OCI-LY1 (cell line): ENCODE measurements around the gene BYSL.

Source experiments
- H2AFZ ChIP-seq: fragments of 200-600 bp; sonication (generic), shearing (Covaris generic); 2 replicates; pipeline ENCODE4 v1.6.0; 2014; ENCODE audit warnings: antibody characterized with exemption, mild to moderate bottlenecking, low read length
- H3F3A ChIP-seq: fragments of 200-600 bp; sonication (generic), shearing (Covaris generic); 2 replicates; pipeline ENCODE4 v1.6.0; 2014; ENCODE audit warnings: mild to moderate bottlenecking, antibody characterized with exemption, low read length, moderate library complexity; ENCODE audit not compliant: insufficient read depth
- H3K27ac ChIP-seq: fragments of 200-600 bp; sonication (generic); 2 replicates; pipeline ENCODE4 v1.5.1; 2014; ENCODE audit warnings: low read length, mixed run types, mild to moderate bottlenecking, low read depth; ENCODE audit not compliant: poor library complexity, severe bottlenecking
- H3K27me3 ChIP-seq: fragments of 200-600 bp; sonication (generic); 2 replicates; pipeline ENCODE4 v1.6.0; 2014; ENCODE audit warnings: antibody characterized with exemption, mild to moderate bottlenecking, low read length, moderate library complexity; ENCODE audit not compliant: insufficient read depth
- H3K36me3 ChIP-seq: fragments of 200-600 bp; sonication (generic); 2 replicates; pipeline ENCODE4 v1.6.1; 2014; ENCODE audit warnings: mild to moderate bottlenecking, antibody characterized with exemption, low read length, moderate library complexity, mixed read lengths; ENCODE audit not compliant: insufficient read depth
- H3K4me1 ChIP-seq: fragments of 200-600 bp; sonication (generic); 2 replicates; pipeline ENCODE4 v1.5.1; 2014; ENCODE audit warnings: mild to moderate bottlenecking, low read length, moderate library complexity; ENCODE audit not compliant: insufficient read depth, severe bottlenecking
- H3K4me2 ChIP-seq: fragments of 200-600 bp; sonication (generic), shearing (Covaris generic); 2 replicates; pipeline ENCODE4 v1.6.1; 2014; ENCODE audit warnings: low read length
- H3K4me3 ChIP-seq: fragments of 200-600 bp; sonication (generic); 2 replicates; pipeline ENCODE4 v1.5.1; 2014; ENCODE audit warnings: low read length, low read depth, mild to moderate bottlenecking, mixed read lengths; ENCODE audit not compliant: poor library complexity, severe bottlenecking
- H3K79me2 ChIP-seq: fragments of 200-600 bp; shearing (Covaris generic); 2 replicates; pipeline ENCODE4 v1.6.1; 2016; ENCODE audit warnings: mixed run types, low read length, mixed read lengths; ENCODE audit not compliant: insufficient read depth
- H3K9ac ChIP-seq: fragments of 200-600 bp; sonication (generic), shearing (Covaris generic); 2 replicates; pipeline ENCODE4 v1.6.1; 2014; ENCODE audit warnings: mild to moderate bottlenecking, low read length, mixed read lengths
- H3K9me2 ChIP-seq: fragments of 200-600 bp; sonication (generic), shearing (Covaris generic); 2 replicates; pipeline ENCODE4 v1.6.1; 2014; ENCODE audit warnings: low read depth, mild to moderate bottlenecking, low read length, mixed read lengths
- H3K9me3 ChIP-seq: fragments of 200-600 bp; shearing (Covaris generic); 2 replicates; pipeline ENCODE4 v1.6.1; 2014; ENCODE audit warnings: low read length, mixed read lengths
- H4K20me1 ChIP-seq: fragments of 200-600 bp; sonication (generic), shearing (Covaris generic); 2 replicates; pipeline ENCODE4 v1.6.0; 2016; ENCODE audit warnings: mild to moderate bottlenecking, low read length; ENCODE audit not compliant: insufficient read depth
- EZH2 ChIP-seq: fragments of 200-600 bp; sonication (generic), shearing (Covaris generic); IDR thresholded peaks from 2 replicates; pipeline ENCODE4 v1.8.0; 2017; ENCODE audit warnings: borderline replicate concordance, mixed run types, mild to moderate bottlenecking, antibody characterized with exemption, low read length, moderate library complexity, mixed read lengths
- TF ChIP-seq, protein P1 (sequence below): fragments of 200-600 bp; sonication (generic), shearing (Covaris generic); IDR thresholded peaks from 2 replicates; pipeline ENCODE4 v1.5.1; 2017; ENCODE audit warnings: mild to moderate bottlenecking, antibody characterized with exemption, low read length, moderate library complexity, mixed read lengths

Gene BYSL

DNA sequence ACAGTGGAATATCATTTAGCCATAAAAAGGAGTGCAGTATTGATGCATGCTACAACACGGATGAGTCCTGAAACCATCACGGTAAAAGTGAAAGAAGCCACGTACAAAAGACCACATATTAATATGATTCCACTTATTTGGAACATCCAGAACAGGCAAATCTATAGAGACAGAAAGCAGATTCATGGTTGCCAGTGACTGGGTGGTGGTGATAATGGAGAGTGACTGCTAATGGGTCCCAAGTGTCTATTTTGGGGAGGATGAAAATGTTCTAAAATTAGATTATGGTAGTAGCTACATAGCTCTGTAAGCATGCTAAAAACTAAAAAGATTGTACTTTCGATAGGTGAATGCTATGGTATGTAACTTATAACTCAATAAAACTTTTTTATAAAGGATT, 38.7 kb downstream of the BYSL start:
- Histone ChIP-seq H3K27ac (no peak overlapping the region), H3F3A (no peaks in the 10 kb centered on the region), H3K9me2 (no peaks in the 10 kb centered on the region), H3K4me3 (no peak overlapping the region), H3K9me3 (no peaks in the 10 kb centered on the region), H3K4me1 (no peaks in the 10 kb centered on the region), H2AFZ (no peak overlapping the region), H4K20me1 (no peaks in the 10 kb centered on the region), H3K27me3 (no peaks in the 10 kb centered on the region), H3K36me3 (no peaks in the 10 kb centered on the region), H3K9ac (no peak overlapping the region), H3K79me2 (no peaks in the 10 kb centered on the region), H3K4me2 (no peak overlapping the region)
- no peak for TF ChIP-seq EZH2
- TF ChIP-seq, protein P1, sequence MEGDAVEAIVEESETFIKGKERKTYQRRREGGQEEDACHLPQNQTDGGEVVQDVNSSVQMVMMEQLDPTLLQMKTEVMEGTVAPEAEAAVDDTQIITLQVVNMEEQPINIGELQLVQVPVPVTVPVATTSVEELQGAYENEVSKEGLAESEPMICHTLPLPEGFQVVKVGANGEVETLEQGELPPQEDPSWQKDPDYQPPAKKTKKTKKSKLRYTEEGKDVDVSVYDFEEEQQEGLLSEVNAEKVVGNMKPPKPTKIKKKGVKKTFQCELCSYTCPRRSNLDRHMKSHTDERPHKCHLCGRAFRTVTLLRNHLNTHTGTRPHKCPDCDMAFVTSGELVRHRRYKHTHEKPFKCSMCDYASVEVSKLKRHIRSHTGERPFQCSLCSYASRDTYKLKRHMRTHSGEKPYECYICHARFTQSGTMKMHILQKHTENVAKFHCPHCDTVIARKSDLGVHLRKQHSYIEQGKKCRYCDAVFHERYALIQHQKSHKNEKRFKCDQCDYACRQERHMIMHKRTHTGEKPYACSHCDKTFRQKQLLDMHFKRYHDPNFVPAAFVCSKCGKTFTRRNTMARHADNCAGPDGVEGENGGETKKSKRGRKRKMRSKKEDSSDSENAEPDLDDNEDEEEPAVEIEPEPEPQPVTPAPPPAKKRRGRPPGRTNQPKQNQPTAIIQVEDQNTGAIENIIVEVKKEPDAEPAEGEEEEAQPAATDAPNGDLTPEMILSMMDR: no peak

DNA sequence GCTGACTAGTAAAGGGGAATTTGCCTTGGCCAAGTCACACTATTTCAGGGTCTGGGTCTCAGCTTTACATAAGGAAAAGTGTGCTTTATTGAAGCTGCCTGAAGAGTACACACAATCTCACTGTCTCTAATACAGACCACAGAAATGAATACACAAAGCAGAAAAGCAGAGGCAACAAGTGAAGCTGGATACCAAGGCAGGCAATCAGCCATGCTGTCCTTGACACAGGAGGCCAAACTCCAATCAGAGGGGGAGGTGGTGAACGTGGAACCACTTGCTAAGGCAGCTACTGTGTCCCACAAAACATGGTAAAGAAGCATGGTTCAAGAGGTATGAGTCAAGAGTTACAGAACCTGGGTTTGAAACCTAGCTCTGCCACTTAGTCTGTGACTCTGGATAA, 42.1 kb downstream of the BYSL start:
- Histone ChIP-seq H3K9me3 (no peaks in the 10 kb centered on the region), H3K27ac (no peak overlapping the region), H3K79me2 (no peaks in the 10 kb centered on the region), H3K27me3 (no peaks in the 10 kb centered on the region), H3K4me3 (no peak overlapping the region), H3K36me3 (no peaks in the 10 kb centered on the region), H4K20me1 (no peaks in the 10 kb centered on the region), H3K4me2 (no peak overlapping the region), H3K9ac (no peak overlapping the region), H2AFZ (no peak overlapping the region), H3F3A (no peaks in the 10 kb centered on the region), H3K4me1 (no peaks in the 10 kb centered on the region), H3K9me2 (no peaks in the 10 kb centered on the region)
- no peak for TF ChIP-seq EZH2
- TF ChIP-seq, protein P1: no peak

GRCh38 chr6:41964201-41964887, 43.0 kb downstream of the BYSL start:
- Histone ChIP-seq H3K4me3 (no peak overlapping the region), H3K27ac (no peak overlapping the region), H3K9me3 (no peaks in the 10 kb centered on the region), H3K79me2 (no peaks in the 10 kb centered on the region), H3K4me2 (no peak overlapping the region), H4K20me1 (no peaks in the 10 kb centered on the region), H3K9me2 (no peaks in the 10 kb centered on the region), H3K9ac (no peak overlapping the region), H3K36me3 (no peaks in the 10 kb centered on the region), H3K4me1 (no peaks in the 10 kb centered on the region), H3F3A (no peaks in the 10 kb centered on the region), H2AFZ (no peak overlapping the region), H3K27me3 (no peaks in the 10 kb centered on the region)
- TF ChIP-seq, protein P1: no peak
- no peak for TF ChIP-seq EZH2
